Vagina (tissue), 2 donors: ENCODE data around the gene SPATA20.

Experiments used
- POLR2A ChIP-seq, 2 donors: fragments of 450-650 bp; IDR thresholded peaks; one replicate each; pipeline ENCODE4 v1.6.1; 2017; ENCODE audit warnings: antibody characterized with exemption in 2 of 2, mild to moderate bottlenecking in 2 of 2, moderate library complexity in 2 of 2
- POLR2AphosphoS5 ChIP-seq, 2 donors: sonication (generic); formaldehyde crosslinking; IDR thresholded peaks; one replicate each; pipeline ENCODE4 v1.9.0; 2017; ENCODE audit warnings: antibody characterized with exemption in 2 of 2, mild to moderate bottlenecking in 2 of 2, low read depth in 1 of 2; ENCODE audit not compliant: insufficient read depth in 1 of 2
- TF ChIP-seq, protein P1 (sequence below), 3 experiments: fragments of 450-650 bp in 2 of 3; fragments of 200-600 bp in 1 of 3; sonication (generic) in 1 of 3; IDR thresholded peaks; one replicate each; pipeline ENCODE4 v1.5.1; 2017 to 2019; ENCODE audit warnings: antibody characterized with exemption in 3 of 3, mild to moderate bottlenecking in 2 of 3, moderate library complexity in 2 of 3

DNA sequence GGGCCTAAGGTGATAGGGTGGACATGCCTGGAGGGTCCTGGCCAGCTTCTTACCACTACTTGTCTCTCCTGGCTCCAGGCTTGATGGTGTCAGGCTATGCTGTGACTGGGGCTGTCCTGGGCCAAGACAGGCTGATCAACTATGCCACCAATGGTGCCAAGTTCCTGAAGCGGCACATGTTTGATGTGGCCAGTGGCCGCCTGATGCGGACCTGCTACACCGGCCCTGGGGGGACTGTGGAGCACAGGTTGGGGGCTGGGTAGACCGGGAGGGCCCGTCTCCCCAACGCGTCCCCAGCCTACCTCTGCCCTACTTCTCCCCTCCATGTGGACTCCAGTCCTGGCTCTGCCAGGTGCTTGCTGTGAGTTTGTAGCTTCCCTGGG, 4.5 kb downstream of the SPATA20 start:
- TF ChIP-seq POLR2A (IDR thresholded peaks at IDR 0.05) (no peak), POLR2AphosphoS5 (IDR thresholded peaks at IDR 0.05; ENCODE audit: insufficient read depth in 1 of 2, low read depth in 1 of 2) (no peak)
- TF ChIP-seq, protein P1, sequence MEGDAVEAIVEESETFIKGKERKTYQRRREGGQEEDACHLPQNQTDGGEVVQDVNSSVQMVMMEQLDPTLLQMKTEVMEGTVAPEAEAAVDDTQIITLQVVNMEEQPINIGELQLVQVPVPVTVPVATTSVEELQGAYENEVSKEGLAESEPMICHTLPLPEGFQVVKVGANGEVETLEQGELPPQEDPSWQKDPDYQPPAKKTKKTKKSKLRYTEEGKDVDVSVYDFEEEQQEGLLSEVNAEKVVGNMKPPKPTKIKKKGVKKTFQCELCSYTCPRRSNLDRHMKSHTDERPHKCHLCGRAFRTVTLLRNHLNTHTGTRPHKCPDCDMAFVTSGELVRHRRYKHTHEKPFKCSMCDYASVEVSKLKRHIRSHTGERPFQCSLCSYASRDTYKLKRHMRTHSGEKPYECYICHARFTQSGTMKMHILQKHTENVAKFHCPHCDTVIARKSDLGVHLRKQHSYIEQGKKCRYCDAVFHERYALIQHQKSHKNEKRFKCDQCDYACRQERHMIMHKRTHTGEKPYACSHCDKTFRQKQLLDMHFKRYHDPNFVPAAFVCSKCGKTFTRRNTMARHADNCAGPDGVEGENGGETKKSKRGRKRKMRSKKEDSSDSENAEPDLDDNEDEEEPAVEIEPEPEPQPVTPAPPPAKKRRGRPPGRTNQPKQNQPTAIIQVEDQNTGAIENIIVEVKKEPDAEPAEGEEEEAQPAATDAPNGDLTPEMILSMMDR (IDR thresholded peaks at IDR 0.05), result no peak
